ENCODE measurements around the gene RALGAPA2.

Gene RALGAPA2

GRCh38 chr20:20721489-20721888 is 9.0 kb upstream of the RALGAPA2 start:
- no peak for DNase-seq (ENCODE audit: low read depth in 3 of 3)

GRCh38 chr20:20720158-20720557 is 7.7 kb upstream of the RALGAPA2 start:
- no peak for DNase-seq (ENCODE audit: low read depth in 3 of 3)

- no peak for DNase-seq (ENCODE audit: low read depth in 3 of 3)
These were observed 7.0 kb upstream of the RALGAPA2 start for GRCh38 chr20:20719411-20719810.

- no peak for DNase-seq (ENCODE audit: low read depth in 3 of 3)
These were observed 861 bp upstream of the RALGAPA2 start for GRCh38 chr20:20713244-20713765.

- no peak for DNase-seq (ENCODE audit: low read depth in 3 of 3)
These were observed 405 bp downstream of the RALGAPA2 start for GRCh38 chr20:20712004-20712473.

- DNase-seq (ENCODE audit: low read depth in 3 of 3), result no peak
These were observed 1.0 kb downstream of the RALGAPA2 start for GRCh38 chr20:20711413-20711812.

- DNase-seq (ENCODE audit: low read depth in 3 of 3), result no peak
These were observed 1.8 kb downstream of the RALGAPA2 start for GRCh38 chr20:20710443-20711315.

GRCh38 chr20:20709887-20710286 is 2.6 kb downstream of the RALGAPA2 start:
- no peak for DNase-seq (ENCODE audit: low read depth in 3 of 3)

- no peak for DNase-seq (ENCODE audit: low read depth in 3 of 3)
These were observed 6.2 kb downstream of the RALGAPA2 start for GRCh38 chr20:20706285-20706684.

GRCh38 chr20:20702330-20703245 is 9.9 kb downstream of the RALGAPA2 start:
- no peak for DNase-seq (ENCODE audit: low read depth in 3 of 3)

- DNase-seq (ENCODE audit: low read depth in 3 of 3), result no peak
These were observed 12.5 kb downstream of the RALGAPA2 start for GRCh38 chr20:20699917-20700316.

- no peak for DNase-seq (ENCODE audit: low read depth in 3 of 3)
These were observed 13.3 kb downstream of the RALGAPA2 start for GRCh38 chr20:20699144-20699543.

- no peak for DNase-seq (ENCODE audit: low read depth in 3 of 3)
These were observed 15.1 kb downstream of the RALGAPA2 start for GRCh38 chr20:20697325-20697845.

- DNase-seq (ENCODE audit: low read depth in 3 of 3), result no peak
These were observed 17.1 kb downstream of the RALGAPA2 start for GRCh38 chr20:20695250-20695816.

GRCh38 chr20:20694591-20694990 is 17.9 kb downstream of the RALGAPA2 start:
- DNase-seq (ENCODE audit: low read depth in 3 of 3), result no peak

- no peak for DNase-seq (ENCODE audit: low read depth in 3 of 3)
These were observed 19.9 kb downstream of the RALGAPA2 start for GRCh38 chr20:20692587-20692986.

- DNase-seq (ENCODE audit: low read depth in 3 of 3), result no peak
These were observed 20.8 kb downstream of the RALGAPA2 start for GRCh38 chr20:20691477-20692235.

- no peak for DNase-seq (ENCODE audit: low read depth in 3 of 3)
These were observed 21.6 kb downstream of the RALGAPA2 start for GRCh38 chr20:20690676-20691476.

GRCh38 chr20:20687319-20687718 is 25.1 kb downstream of the RALGAPA2 start:
- DNase-seq (ENCODE audit: low read depth in 3 of 3), result no peak

GRCh38 chr20:20685635-20686034 is 26.8 kb downstream of the RALGAPA2 start:
- DNase-seq (ENCODE audit: low read depth in 3 of 3), result no peak

All from stimulated activated CD4-positive, alpha-beta T cell treated with anti-CD3 and anti-CD28 coated beads, TNF-alpha, amount 100 ng/mL, for 48 hours (primary cell).